PFSK-1 (cell line): ENCODE measurements around the gene PRSS27.

Source experiments
- FOXP2 ChIP-seq: optimal IDR thresholded peaks from 2 replicates; pipeline ENCODE3; 2011; ENCODE audit warnings: borderline replicate concordance, control low read depth, inconsistent platforms; ENCODE audit not compliant: insufficient read depth; ENCODE audit errors: extremely low read length, extremely low read depth
- POLR2AphosphoS5 ChIP-seq: IDR thresholded peaks from 2 replicates; pipeline ENCODE4 v1.6.1; 2012; ENCODE audit warnings: low read depth, mild to moderate bottlenecking, control low read depth, low read length, moderate library complexity
- SIN3A ChIP-seq: IDR thresholded peaks from 2 replicates; pipeline ENCODE4 v1.6.1; 2012; ENCODE audit warnings: mild to moderate bottlenecking, low read length, moderate library complexity, borderline replicate concordance; ENCODE audit not compliant: insufficient read depth
- TAF1 ChIP-seq: IDR thresholded peaks from 2 replicates; pipeline ENCODE4 v1.6.1; 2012; ENCODE audit warnings: low read length, control low read depth, borderline replicate concordance; ENCODE audit not compliant: insufficient read depth
- TF ChIP-seq, protein P1 (sequence below), 2 experiments: IDR thresholded peaks; 2 replicates each; pipeline versions ENCODE4 v1.6.1 to v1.8.0; 2011 to 2012; ENCODE audit warnings: low read depth in 2 of 2, low read length in 2 of 2, control low read depth in 1 of 2, inconsistent platforms in 1 of 2, mild to moderate bottlenecking in 1 of 2, moderate library complexity in 1 of 2; ENCODE audit not compliant: insufficient read depth in 1 of 2

PRSS27 gene

DNA sequence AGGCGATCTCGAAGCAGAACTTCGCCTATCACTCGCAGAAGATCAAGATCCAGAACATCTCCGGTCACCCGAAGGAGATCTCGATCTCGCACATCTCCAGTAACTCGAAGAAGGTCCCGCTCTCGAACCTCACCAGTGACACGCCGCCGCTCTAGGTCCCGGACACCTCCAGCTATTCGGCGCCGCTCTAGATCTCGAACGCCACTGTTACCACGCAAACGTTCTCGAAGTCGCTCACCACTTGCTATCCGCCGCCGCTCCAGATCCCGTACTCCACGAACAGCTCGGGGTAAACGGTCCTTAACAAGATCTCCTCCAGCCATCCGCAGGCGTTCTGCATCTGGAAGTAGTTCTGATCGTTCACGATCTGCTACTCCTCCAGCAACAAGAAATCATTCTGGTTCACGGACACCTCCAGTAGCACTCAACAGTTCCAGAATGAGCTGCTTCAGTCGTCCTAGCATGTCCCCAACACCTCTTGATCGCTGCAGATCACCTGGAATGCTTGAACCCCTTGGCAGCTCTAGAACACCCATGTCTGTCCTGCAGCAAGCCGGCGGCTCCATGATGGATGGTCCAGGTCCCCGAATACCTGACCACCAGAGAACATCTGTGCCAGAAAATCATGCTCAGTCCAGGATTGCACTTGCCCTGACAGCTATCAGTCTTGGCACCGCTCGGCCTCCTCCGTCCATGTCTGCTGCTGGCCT, 46.6 kb upstream of the PRSS27 start:
- TF ChIP-seq TAF1: no peak
- TF ChIP-seq FOXP2: no peak
- no peak for TF ChIP-seq SIN3A
- TF ChIP-seq POLR2AphosphoS5: no peak
- TF ChIP-seq, protein P1, sequence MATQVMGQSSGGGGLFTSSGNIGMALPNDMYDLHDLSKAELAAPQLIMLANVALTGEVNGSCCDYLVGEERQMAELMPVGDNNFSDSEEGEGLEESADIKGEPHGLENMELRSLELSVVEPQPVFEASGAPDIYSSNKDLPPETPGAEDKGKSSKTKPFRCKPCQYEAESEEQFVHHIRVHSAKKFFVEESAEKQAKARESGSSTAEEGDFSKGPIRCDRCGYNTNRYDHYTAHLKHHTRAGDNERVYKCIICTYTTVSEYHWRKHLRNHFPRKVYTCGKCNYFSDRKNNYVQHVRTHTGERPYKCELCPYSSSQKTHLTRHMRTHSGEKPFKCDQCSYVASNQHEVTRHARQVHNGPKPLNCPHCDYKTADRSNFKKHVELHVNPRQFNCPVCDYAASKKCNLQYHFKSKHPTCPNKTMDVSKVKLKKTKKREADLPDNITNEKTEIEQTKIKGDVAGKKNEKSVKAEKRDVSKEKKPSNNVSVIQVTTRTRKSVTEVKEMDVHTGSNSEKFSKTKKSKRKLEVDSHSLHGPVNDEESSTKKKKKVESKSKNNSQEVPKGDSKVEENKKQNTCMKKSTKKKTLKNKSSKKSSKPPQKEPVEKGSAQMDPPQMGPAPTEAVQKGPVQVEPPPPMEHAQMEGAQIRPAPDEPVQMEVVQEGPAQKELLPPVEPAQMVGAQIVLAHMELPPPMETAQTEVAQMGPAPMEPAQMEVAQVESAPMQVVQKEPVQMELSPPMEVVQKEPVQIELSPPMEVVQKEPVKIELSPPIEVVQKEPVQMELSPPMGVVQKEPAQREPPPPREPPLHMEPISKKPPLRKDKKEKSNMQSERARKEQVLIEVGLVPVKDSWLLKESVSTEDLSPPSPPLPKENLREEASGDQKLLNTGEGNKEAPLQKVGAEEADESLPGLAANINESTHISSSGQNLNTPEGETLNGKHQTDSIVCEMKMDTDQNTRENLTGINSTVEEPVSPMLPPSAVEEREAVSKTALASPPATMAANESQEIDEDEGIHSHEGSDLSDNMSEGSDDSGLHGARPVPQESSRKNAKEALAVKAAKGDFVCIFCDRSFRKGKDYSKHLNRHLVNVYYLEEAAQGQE (IDR thresholded peaks at IDR 0.05; ENCODE audit: insufficient read depth in 1 of 2, low read depth in 2 of 2, low read length in 2 of 2): no peak

DNA sequence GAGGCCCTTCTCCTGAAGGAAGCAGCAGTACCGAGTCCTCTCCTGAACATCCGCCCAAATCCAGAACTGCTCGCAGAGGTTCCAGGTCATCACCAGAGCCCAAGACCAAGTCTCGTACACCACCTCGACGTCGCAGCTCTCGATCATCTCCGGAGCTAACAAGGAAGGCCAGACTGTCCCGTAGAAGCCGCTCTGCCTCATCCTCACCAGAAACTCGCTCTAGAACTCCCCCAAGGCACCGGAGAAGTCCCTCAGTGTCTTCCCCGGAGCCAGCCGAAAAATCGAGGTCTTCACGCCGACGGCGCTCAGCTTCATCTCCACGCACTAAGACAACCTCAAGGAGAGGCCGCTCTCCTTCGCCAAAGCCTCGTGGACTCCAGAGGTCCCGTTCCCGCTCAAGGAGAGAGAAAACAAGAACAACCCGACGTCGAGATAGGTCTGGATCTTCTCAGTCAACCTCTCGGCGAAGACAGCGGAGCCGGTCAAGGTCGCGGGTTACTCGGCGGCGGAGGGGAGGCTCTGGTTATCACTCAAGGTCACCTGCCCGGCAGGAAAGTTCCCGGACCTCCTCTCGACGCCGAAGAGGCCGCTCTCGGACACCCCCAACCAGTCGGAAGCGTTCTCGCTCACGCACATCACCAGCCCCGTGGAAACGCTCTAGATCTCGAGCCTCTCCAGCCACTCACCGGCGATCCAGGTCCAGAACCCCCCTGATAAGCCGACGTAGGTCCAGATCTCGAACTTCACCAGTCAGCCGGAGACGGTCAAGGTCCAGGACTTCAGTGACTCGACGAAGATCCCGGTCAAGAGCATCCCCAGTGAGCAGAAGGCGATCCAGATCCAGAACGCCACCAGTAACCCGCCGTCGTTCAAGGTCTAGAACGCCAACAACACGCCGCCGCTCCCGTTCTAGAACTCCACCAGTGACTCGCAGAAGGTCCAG, 45.7 kb upstream of the PRSS27 start:
- TF ChIP-seq, protein P1 (IDR thresholded peaks at IDR 0.05; ENCODE audit: insufficient read depth in 1 of 2, low read depth in 2 of 2, low read length in 2 of 2): no peak
- no peak for TF ChIP-seq TAF1
- TF ChIP-seq FOXP2: no peak
- TF ChIP-seq SIN3A: no peak
- TF ChIP-seq POLR2AphosphoS5: no peak

DNA sequence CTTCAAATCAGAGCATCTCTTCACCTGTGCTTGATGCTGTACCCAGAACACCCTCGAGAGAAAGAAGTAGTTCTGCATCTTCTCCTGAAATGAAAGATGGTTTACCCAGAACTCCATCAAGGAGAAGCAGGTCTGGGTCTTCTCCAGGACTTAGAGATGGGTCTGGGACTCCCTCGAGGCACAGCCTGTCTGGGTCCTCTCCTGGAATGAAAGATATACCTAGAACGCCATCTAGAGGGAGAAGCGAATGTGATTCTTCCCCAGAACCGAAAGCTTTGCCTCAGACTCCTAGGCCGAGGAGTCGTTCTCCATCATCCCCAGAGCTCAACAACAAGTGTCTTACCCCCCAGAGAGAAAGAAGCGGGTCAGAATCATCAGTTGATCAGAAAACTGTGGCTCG, 44.7 kb upstream of the PRSS27 start:
- TF ChIP-seq FOXP2: no peak
- no peak for TF ChIP-seq TAF1
- TF ChIP-seq POLR2AphosphoS5: no peak
- TF ChIP-seq SIN3A: no peak
- TF ChIP-seq, protein P1 (IDR thresholded peaks at IDR 0.05; ENCODE audit: insufficient read depth in 1 of 2, low read depth in 2 of 2, low read length in 2 of 2): no peak

DNA sequence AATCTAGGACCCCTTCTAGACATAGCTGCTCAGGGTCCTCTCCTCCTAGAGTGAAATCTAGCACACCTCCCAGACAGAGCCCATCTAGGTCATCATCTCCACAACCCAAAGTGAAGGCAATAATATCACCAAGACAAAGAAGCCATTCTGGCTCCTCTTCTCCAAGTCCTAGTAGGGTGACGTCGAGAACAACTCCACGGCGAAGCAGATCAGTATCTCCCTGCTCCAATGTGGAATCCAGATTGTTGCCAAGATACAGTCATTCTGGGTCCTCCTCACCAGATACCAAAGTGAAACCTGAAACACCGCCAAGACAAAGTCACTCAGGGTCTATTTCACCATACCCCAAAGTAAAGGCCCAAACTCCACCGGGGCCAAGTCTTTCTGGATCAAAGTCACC, 43.1 kb upstream of the PRSS27 start:
- TF ChIP-seq SIN3A (no peak), POLR2AphosphoS5 (no peak), TAF1 (no peak), FOXP2 (no peak)
- TF ChIP-seq, protein P1 (IDR thresholded peaks at IDR 0.05; ENCODE audit: insufficient read depth in 1 of 2, low read depth in 2 of 2, low read length in 2 of 2): no peak
